ENCODE results near the gene CCDC24.

DNA sequence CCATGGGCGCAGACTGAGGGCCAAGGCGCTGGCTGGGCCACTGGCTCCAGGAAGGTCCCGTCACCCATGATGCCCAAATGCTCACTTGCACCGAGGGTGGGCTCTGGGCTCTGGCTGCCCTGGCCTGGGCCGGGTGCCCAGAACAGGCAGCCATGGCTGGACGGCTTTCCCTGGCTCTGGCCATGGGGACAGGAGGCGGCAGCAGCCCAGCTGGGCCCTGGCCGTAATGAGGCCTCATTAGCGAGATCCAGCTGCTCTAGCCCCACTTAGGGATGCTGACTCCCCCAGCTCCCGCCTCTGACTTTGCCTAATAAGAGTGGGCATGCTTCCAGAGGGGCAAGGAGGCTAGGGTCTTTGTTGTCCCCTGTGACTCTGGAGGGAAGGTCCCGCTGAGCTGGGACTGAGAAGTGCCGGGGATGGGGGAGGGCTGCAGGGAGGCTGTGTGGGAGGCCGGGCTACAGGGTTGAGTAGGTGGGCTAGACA lies 28.1 kb downstream of the CCDC24 start:
- TF ChIP-seq, protein P1, sequence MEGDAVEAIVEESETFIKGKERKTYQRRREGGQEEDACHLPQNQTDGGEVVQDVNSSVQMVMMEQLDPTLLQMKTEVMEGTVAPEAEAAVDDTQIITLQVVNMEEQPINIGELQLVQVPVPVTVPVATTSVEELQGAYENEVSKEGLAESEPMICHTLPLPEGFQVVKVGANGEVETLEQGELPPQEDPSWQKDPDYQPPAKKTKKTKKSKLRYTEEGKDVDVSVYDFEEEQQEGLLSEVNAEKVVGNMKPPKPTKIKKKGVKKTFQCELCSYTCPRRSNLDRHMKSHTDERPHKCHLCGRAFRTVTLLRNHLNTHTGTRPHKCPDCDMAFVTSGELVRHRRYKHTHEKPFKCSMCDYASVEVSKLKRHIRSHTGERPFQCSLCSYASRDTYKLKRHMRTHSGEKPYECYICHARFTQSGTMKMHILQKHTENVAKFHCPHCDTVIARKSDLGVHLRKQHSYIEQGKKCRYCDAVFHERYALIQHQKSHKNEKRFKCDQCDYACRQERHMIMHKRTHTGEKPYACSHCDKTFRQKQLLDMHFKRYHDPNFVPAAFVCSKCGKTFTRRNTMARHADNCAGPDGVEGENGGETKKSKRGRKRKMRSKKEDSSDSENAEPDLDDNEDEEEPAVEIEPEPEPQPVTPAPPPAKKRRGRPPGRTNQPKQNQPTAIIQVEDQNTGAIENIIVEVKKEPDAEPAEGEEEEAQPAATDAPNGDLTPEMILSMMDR (conservative IDR thresholded peaks at IDR 0.05) = no peak
- TF ChIP-seq ZFX (IDR thresholded peaks at IDR 0.05) = no peak
